Activated CD4-positive, alpha-beta T cell treated with anti-CD3 and anti-CD28 coated beads for 48 hours (primary cell): ENCODE results near the gene SIT1.
A peak's percentile ranks its signal among the peaks of the same experiment; 100 is the strongest.

Source experiments
- DNase-seq: peaks from one replicate; pipeline ENCODE4 v3.0.0-alpha.2; 2020

Gene SIT1

GRCh38 chr9:35650341-35651158 is at the start of gene SIT1:
Gene SIT1, minus strand, starts transcription at chr9:35650931. Its CDS starts 78 bp downstream, at chr9:35650853.
- peak; percentile 56 for DNase-seq

GRCh38 chr9:35700031-35700430 is 49.3 kb upstream of the SIT1 start:
- DNase-seq, result no peak

- DNase-seq, result no peak
These were observed 47.5 kb upstream of the SIT1 start for GRCh38 chr9:35698231-35698630.

GRCh38 chr9:35697486-35697885 is 46.8 kb upstream of the SIT1 start:
- no peak for DNase-seq

GRCh38 chr9:35696520-35697215 is 45.9 kb upstream of the SIT1 start:
- peak; percentile 68 for DNase-seq

GRCh38 chr9:35695943-35696401 is 45.2 kb upstream of the SIT1 start:
- no peak for DNase-seq

GRCh38 chr9:35691757-35692301 is 41.1 kb upstream of the SIT1 start:
- DNase-seq, result no peak

- no peak for DNase-seq
These were observed 40.6 kb upstream of the SIT1 start for GRCh38 chr9:35691334-35691650.

GRCh38 chr9:35690614-35691333 is 40.0 kb upstream of the SIT1 start:
- peak; percentile 42 for DNase-seq

GRCh38 chr9:35690294-35690613 is 39.5 kb upstream of the SIT1 start:
- DNase-seq, result no peak

- no peak for DNase-seq
These were observed 39.0 kb upstream of the SIT1 start, which contains the start of gene TPM2 for GRCh38 chr9:35689542-35690293. Gene TPM2, minus strand, starts transcription at chr9:35689925. Its CDS starts 108 bp downstream, at chr9:35689817.

- DNase-seq, result no peak
These were observed 38.1 kb upstream of the SIT1 start for GRCh38 chr9:35688558-35689541.

GRCh38 chr9:35687972-35688557 is 37.3 kb upstream of the SIT1 start:
- DNase-seq, result no peak

- DNase-seq, result no peak
These were observed 36.6 kb upstream of the SIT1 start for GRCh38 chr9:35687306-35687705.

- no peak for DNase-seq
These were observed 35.8 kb upstream of the SIT1 start for GRCh38 chr9:35686222-35687203.

- DNase-seq, result no peak
These were observed 34.8 kb upstream of the SIT1 start for GRCh38 chr9:35685506-35685905.

- DNase-seq, result no peak
These were observed 34.2 kb upstream of the SIT1 start for GRCh38 chr9:35684921-35685320.

GRCh38 chr9:35683323-35683722 is 32.6 kb upstream of the SIT1 start:
- no peak for DNase-seq

- DNase-seq, result no peak
These were observed 32.0 kb upstream of the SIT1 start for GRCh38 chr9:35682520-35683315.
